Ramos (cell line): ENCODE results near the gene RFX4.
"Not testable (repeated sequence)": the region's sequence is repeated elsewhere in the genome, so short reads cannot be mapped to it uniquely, and the experiment has no call there.

Experiments
- in situ Hi-C: fragments of 300-500 bp; cut with MboI; formaldehyde crosslinking; loops from one replicate; pipeline ENCODE4 v1.14.3; 2022; ENCODE audit warnings: low sequenced_read_pairs; ENCODE audit not compliant: unreplicated experiment

Gene RFX4

GRCh38 chr12:106722837-106723236, 140.0 kb downstream of the RFX4 start:
- in situ Hi-C loops = no loop called here

GRCh38 chr12:106723416-106723815, 140.6 kb downstream of the RFX4 start:
- in situ Hi-C loops = no loop called here

DNA sequence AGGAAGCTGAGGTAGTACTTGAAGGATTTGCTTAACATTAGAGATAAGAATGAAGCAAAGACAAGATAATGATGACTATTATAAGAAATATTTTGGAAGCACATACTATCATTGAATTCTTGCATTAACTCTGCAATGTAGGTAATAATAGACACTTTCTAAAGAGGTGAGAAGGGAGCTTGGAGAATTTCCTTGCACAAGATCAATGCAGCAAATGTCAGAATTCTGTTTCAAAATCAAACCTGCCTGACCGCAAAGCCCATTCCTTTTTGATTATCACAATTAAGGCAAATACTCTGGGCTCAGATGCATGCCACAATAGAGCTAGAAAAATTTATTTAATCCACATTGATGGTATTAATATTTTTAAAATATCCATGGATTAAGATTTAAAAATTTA, 141.3 kb downstream of the RFX4 start:
- in situ Hi-C loops = no loop called here

GRCh38 chr12:106724934-106725333, 142.1 kb downstream of the RFX4 start:
- in situ Hi-C loops = no loop called here

DNA sequence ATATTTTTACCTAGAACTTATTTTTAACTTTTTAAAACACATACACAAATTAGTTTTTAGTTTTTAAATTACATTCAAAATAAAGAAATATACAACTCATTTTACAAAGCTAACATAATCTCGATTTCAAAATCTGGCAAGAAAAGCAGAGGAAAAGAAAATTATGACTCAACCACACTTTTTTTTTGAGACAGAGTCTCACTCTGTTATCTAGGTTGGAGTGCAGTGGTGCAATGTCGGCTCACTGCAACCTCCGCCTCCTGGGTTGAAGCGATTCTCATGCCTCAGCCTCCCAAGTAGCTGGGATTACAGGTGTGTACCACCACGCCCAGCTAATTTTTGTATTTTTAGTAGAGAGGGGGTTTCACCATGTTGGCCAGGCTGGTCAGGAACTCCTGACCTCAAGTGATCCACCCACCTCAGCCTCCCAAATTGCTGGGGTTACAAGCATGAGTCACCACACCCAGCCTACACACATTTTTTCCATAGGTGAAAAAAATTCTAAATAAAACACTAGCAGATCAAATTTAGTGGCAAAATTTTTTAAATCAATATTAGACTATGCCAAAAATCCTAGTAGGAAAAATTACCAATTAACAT, 143.9 kb downstream of the RFX4 start:
- in situ Hi-C loops = not testable (repeated sequence)

- in situ Hi-C loops = no loop called here
Measured at GRCh38 chr12:106729611-106730010, 146.8 kb downstream of the RFX4 start.

DNA sequence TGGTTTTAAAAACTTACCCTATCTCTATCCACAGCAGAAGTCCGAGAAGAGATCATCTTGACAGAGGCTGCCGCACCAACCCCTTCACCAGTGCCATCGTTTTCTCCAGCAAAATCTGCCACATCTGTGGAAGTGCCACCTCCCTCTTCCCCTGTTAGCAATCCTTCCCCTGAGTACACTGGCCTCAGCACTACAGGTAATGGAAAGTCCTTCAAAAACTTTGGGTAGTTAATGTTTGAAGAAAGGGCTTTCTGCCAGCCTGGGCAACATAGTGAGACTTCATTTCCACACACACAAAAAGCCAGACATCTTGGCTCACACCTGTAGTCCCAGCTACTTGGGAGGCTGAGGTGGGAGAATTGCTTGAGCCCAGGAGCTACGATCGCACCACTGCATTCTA, 150.1 kb downstream of the RFX4 start:
- in situ Hi-C loops = no loop called here

GRCh38 chr12:106733660-106734059, 150.9 kb downstream of the RFX4 start:
- in situ Hi-C loops = no loop called here

GRCh38 chr12:106736051-106736957, 153.5 kb downstream of the RFX4 start:
- in situ Hi-C loops = no loop called here

DNA sequence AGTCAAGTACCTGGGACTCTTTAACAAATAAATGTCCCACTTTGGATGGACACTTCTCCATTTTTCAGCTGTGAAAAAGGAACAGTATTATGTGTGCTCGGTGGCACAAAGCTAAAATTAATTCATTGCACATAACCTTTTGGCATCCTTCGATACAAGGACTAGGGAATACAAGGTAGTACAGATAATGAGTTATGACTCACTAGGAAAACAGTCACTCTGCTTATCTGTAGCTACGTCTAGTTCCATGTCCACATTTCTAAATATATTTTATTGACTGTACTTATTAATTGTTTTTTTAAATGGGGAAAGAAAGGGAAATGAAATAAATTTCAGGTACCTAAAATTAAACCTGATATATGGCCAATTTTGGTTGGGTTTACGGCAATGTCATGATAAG, 156.5 kb downstream of the RFX4 start:
- in situ Hi-C loops = no loop called here

DNA sequence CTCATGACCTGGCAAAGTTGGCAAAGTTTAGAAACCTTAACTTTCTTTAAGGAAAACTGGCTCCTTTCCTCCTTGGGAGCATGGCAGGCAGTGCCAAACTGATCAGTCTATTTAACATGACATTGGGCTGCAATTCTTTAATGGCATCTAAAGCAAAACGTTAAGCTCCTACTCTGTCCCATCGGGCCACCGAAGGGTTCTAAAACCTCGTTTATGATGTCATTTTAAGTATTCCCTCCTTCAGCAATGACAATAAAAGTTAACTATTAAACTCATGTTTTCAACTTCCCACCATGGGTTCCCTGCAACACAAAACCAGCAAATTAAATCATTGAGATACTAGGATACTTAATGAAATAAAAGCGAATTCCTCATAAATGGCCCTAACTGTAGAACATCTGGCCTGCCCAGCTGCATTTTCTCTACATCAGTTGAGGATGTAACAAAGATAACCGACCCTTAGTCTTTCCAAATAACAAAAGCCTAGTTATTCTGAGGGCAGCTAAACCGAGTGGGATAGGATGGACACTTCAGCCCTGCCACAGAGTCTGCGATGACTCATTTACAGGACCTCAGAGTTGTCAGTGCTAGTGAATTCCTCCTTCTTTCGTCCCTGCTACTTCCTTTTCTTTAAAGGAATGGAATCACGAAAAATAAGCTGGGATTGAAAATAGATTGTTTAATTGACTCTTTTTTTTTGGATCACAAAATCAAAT, 157.2 kb downstream of the RFX4 start:
- in situ Hi-C loops = no loop called here

- in situ Hi-C loops = no loop called here
Measured at GRCh38 chr12:106740818-106741217, 158.0 kb downstream of the RFX4 start.

DNA sequence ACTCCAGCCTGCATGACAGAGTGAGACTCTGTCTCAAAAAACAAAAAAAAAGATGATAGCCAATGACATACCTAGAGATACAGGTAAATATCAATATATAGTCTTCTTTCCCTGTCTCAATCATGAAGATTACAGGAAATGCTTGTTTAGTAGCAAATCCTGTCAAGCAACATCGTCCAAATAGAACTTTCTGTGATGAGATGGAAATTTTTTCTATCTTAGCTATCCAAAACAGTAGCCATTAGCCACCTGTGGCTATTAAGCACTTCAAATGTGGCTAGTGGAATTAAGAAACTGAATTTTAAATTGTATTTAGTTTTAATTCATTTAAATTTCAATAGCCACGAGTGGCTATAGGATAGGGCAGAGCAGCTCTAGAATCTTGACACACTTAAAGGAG, 158.4 kb downstream of the RFX4 start:
- in situ Hi-C loops = no loop called here

- in situ Hi-C loops = no loop called here
Measured at GRCh38 chr12:106743270-106743988, 160.6 kb downstream of the RFX4 start.

- in situ Hi-C loops = no loop called here
Measured at GRCh38 chr12:106744600-106744999, 161.8 kb downstream of the RFX4 start.

DNA sequence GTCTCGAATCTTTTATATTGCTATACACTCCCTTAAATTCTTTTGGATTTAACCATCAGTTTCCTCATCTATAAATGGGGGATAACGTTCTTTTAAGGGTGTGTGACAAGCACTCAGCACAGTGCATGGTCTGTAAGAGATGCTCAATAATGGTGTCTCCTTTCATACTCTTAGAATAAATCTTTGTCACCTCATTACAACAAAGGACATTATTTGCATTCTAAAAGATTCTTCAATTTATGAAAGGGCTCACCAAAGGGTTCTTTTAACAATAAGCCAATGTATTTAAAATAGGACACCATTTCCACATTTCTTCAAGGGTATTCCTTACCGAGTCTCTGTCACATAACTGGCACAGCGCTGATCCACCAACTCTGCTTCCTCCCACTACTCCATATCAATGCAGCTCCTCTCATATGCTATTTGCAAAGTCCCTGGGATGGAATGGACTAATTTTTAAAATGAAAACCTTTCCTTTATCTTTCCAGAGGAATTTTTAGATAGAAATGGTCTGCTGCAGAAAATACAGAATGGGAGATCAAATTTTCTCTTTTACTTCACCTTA, 162.5 kb downstream of the RFX4 start:
- in situ Hi-C loops = no loop called here

- in situ Hi-C loops = no loop called here
Measured at GRCh38 chr12:106747973-106748436, 165.2 kb downstream of the RFX4 start.

DNA sequence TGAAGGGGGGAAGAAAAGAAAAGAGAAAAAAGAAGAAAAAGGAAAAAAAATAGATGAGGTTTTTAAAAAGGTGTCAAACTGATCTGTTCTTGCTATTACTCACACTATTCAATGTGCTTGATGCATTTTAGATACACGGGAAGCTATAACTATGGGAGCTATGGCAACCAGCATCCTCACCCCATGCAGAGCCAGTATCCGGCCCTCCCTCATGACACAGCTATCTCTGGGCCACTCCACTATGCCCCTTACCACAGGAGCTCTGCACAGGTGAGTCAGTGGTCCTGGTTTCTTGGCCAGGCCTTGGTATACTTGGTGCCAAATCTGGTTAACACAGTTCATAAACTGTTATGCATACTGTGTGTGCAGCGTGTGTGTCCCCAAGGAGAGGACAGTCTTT, 167.7 kb downstream of the RFX4 start:
- in situ Hi-C loops = no loop called here

GRCh38 chr12:106753526-106753925, 170.7 kb downstream of the RFX4 start:
- in situ Hi-C loops = no loop called here

DNA sequence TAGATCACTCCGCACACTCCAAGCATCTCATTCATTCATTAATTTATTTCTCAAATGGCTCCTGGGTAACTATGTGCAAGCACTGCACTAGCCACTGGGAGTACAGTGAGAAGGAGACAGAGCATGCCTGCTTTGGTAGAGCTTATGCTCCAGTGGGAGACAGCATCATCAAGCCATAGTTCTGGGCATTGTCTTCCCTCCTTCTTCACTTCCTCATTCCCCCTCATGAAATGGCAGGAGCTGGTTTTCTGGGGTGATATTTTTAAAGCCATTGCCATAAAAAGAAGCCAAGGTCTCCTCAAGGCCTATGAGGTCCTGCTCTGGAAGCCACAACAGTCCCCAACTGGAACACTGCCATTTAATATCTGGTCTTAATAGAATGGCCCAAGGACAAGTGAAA, 171.5 kb downstream of the RFX4 start:
- in situ Hi-C loops = no loop called here
